22Rv1 (cell line): ENCODE results near the gene SIRT1.

Experiments used
- ZFX ChIP-seq: fragments of 450-650 bp; IDR thresholded peaks from 2 replicates; pipeline ENCODE4 v1.6.1; 2017; ENCODE audit warnings: antibody characterized with exemption, borderline replicate concordance
- TF ChIP-seq, protein P1 (sequence below): fragments of 450-650 bp; IDR thresholded peaks from 2 replicates; pipeline ENCODE4 v1.5.1; 2017; ENCODE audit warnings: mild to moderate bottlenecking

DNA sequence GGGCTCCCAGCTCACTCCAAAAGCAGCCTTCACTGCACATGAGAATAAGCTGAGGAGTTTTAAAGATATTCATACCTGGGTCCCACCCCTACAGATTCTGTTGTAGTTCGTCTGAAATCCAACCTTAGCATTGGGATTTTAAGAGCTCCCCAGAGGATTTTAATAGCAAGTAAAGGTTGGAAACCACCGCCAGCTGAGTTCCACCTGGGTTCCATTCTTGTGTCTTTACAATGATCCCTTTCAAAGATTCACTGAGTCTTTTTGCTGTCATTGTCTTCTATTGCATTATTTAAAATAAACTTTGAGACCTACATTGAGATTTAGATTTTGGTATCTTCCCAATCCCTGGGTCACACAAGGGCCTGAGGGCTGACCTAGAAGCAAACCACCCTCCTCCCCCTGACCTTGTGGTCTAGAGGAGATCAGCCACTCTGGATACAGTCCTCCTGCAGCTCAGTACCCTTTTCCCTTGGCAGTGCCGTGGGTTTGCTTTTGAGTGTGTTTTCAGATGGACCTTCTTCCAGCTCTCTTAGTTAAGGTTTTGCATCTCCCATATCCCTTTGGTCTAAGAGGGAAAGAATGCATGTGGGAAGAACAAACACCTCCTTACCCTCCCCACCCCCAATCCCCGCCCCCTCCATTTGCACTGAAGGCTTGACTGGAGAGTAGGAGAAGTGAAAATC is 22.6 kb upstream of the SIRT1 start:
- TF ChIP-seq, protein P1, sequence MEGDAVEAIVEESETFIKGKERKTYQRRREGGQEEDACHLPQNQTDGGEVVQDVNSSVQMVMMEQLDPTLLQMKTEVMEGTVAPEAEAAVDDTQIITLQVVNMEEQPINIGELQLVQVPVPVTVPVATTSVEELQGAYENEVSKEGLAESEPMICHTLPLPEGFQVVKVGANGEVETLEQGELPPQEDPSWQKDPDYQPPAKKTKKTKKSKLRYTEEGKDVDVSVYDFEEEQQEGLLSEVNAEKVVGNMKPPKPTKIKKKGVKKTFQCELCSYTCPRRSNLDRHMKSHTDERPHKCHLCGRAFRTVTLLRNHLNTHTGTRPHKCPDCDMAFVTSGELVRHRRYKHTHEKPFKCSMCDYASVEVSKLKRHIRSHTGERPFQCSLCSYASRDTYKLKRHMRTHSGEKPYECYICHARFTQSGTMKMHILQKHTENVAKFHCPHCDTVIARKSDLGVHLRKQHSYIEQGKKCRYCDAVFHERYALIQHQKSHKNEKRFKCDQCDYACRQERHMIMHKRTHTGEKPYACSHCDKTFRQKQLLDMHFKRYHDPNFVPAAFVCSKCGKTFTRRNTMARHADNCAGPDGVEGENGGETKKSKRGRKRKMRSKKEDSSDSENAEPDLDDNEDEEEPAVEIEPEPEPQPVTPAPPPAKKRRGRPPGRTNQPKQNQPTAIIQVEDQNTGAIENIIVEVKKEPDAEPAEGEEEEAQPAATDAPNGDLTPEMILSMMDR, result no peak
- TF ChIP-seq ZFX, result no peak
